LoVo (cell line): ENCODE measurements around the gene TENT5C.

Experiments used
- DNase-seq: peaks from one replicate; pipeline ENCODE4 v3.0.0-alpha.2; 2016; ENCODE audit warnings: low spot score

The TENT5C gene

DNA sequence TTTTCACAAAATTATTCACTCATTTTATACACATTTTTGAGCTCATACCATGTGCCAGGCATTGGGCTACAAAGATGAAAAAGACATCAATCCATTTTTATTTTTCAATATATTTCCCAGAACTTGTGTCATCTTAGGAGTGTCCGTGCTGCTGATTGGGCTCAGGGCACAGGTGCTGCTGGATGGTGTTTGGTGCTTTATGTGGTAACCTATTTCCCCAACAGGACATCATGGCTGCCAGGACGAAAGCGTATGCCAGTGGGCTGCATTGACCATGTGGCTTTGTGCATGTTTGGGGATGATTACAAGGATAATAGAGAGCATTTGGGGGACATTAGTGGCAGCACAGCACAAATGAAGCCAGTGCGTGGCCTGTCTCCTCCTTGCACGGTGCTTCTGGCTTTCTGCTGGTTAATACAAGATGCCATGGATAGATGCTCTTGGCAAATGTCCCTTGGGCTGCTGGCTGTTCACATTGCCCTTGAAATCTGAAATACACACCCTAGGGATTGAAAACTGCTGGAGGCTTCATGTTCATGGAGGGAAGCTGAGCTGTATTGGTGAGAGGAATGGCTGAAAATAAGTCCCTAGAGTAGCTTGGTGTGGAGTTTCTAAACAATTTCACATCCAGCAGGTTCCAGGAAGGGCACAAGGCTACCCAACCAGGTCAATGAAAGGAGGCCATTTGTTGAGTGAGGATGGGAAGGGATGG lies 52.3 kb downstream of the TENT5C start:
- DNase-seq = no peak

DNA sequence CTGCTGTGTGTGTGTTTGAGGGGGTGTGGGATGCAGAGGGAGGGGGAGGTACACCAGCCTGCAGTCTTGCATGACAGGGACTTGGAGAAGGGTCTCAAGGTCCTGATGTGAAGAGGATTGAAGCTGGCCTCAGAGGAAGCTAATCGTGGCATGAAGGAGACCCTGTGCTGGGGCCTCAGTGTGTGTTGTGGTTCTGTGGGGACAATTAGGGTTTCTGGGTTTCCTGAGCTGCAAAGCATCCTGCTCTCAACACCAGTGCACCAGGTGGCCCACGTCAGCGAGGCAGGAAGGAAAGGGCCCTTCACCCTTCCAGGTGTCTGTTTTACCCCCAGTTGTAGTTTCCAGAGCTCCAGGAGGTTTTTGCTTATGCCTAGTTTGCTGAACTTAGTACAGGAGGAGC lies 52.8 kb downstream of the TENT5C start:
- no peak for DNase-seq

DNA sequence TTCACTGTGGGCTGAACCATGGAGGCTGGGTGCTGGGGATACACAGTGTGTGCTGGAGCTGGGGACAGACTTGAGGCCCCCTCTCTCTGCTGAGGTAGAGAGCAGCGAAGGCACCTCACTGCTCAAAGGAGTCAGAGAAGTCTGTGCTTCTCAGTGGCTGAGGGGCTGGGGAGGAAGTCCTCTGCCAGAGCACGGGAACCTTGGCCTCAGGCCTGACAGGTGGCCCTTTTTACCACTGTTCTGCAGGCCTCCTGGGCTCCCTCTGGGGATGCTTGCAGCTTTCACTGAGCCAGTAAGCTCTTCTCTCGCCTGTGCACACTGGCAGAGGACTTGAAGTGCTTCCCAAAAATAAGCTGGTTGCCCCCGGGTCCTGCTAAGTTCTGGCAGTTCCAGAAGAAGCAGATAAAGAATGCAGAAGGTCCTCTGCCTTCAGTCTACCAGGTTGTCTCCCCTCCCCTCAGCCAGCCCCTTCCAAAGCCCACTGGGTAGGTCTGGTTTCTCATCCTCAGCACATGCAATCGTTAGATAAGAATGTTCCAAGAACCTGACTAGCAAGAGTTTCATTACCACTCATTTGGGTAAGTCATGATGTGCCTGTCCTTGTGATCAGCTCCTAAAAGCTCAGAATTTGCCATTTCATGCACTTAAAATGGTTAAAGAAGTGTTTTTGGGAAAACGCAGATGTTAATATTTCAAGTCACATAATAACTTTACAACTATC lies 53.9 kb downstream of the TENT5C start:
- DNase-seq = no peak

DNA sequence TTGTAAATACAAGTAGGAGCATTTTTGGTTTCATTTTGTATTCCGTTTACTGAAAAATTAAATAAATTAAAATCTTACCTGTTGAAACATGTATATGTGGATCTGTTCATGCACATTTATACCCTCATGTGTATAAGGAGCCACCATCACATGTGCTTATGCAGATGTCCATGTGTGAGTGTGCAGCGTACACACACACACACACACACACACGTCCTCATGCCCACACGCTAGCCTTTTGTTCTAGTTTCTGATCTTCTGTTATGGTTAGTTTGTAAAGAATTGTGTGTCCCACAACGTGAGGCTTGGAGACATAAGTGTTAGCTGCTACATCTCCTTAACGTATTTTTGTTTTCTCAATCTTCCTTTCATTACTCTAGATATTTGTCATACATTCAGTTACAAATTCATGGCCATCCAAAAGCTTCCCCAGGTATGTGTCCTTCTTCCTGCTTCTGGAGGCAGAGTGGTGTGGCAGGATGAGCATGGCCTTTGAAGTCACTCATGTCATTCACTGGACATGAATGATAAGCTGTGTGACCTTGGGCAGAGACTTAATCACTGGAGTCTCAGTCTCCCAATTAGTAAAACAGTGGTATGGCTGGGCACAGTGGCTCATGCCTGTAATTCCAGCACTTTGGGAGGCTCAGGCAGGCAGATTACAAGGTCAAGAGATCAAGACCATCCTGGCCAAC lies 54.6 kb downstream of the TENT5C start:
- no peak for DNase-seq

DNA sequence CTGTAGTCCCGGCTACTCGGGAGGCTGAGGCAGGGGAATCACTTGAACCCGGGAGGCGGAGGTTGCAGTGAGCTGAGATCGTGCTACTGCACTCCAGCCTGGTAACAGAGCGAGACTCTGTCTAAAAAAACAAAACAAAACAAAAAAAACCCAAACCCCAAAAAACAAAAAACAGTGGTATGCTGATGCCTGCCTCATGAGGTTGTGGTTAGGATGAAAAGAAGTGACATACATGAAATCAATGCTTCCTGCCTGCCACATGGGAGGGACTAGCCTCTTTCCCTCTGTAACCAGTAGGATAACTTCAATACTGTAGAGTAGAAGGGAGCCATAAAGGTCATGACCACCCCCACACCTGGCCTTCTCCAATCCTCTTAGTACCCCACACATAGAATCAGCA lies 55.2 kb downstream of the TENT5C start:
- no peak for DNase-seq

DNA sequence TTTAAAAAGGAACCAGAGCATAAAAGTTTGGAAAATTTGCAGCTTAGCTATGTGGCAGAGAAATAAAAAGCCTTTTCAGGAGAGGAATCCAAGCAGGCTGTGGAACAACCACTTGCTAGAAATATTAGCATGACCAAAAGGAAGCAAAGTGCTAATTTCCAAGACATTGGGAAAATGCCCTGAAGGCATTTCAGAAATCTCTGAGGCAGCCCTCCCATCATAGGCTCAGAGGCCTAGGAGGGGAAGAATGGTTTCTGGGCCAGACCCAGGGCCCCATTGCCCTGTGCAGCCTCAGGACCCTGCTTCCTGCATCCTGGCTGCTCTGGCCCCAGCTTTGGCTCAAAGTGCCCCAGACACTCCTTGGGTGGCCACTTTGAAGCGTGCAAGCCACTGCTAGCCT lies 56.8 kb downstream of the TENT5C start:
- no peak for DNase-seq

DNA sequence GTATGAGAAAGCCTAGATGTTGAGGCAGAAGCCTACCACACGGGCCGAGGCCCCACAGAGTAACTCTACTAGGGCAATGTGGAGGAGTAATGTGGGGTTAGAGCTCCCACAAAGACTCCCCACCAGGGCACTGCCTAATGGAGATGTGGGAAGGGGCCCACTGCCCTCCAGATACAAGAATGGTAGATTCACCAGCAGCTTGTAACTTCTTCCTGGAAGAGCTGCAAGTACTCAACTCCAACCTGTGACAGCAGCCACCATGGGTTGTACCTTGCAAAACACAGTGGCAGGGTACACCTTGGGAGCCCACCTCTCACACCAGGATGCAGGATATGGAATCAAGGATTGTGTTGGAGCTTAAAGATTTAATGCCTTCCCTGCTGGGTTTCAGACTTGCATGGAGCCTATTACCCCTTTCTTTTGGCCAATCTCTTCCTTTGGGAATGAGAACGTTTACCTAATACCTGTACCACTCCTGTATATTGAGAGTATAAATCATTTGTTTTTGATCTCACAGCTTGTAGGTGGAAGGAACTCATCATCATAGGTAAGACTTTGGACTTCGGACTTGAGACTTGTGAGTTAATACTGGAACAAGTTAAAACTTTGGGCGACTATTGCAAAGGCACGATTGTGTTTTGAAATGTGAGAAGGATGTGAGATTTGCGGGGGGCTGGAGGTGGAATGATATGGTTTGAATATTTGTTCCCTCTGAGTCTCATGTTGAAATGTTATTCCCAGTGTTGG lies 57.5 kb downstream of the TENT5C start:
- DNase-seq = no peak

DNA sequence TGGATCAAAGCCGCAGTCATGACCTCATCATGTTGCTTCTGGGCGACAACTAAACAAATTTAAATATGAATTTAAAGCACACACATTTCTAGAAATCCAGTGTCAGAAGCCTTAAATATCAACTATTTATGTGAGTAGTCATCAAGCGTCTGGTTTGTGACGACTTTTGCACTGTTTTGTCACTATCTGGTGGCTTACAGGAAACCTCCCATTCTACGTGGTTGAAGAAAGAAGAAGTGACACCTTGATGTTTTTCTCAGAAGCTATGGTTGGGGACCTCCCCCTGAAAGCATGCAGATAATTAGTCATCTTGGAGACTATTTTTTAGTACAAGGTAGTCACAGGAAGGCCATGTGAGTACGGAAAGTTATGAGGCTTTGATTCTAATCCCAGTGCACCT lies 58.5 kb downstream of the TENT5C start:
- no peak for DNase-seq

DNA sequence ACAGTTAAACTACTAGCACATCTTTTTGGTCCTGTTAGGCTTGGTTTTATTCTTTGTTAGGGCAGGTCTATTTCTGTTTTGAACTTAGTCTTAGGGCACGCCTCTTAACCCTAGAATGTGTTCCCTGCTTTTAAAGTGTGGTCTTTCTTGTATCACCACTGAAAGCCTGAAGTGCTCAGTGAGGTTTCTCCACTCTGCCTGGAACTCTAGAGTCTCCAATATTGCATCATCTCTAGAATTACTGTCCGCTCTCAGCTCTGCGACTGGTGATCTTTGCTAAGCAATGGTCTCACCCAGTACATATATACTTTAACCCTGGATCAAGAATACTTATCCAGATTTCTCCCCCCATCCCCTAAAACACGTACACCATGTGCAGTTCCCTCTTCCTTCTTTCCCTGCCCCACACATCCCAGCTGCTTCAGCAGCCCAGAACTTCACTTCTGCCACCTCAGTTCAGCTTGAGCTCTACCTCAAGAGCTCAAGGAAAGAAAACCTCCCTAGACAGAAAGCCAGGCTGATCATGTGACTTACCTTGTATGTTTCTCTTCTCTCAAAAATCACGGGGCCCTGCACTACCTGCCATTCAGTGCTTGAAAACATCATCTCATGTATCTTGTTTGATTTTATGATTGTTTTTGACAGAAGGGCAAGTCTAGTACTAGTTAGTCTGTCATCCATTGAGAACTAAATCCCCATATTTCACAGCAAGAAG lies 59.9 kb downstream of the TENT5C start:
- DNase-seq = no peak

DNA sequence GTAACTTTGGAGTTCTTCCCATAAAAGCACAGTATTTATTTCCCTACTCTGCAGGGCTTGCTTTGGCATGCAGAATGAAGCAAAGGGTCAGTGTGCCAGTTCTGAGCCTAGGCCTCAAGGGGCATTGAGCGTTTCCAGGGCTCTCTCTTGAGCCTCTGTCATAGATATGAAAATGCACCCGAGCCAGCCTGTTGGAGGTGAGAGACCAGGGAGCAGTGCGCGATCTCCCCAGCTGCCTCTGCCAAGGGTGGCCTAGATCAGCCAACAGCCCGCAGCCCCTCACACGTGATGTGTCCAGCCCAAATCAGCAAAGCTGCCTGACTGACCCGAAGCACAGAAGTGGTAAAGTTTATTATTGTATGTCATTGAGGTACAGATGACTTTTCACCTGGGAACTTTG lies 63.7 kb downstream of the TENT5C start:
- DNase-seq = no peak

DNA sequence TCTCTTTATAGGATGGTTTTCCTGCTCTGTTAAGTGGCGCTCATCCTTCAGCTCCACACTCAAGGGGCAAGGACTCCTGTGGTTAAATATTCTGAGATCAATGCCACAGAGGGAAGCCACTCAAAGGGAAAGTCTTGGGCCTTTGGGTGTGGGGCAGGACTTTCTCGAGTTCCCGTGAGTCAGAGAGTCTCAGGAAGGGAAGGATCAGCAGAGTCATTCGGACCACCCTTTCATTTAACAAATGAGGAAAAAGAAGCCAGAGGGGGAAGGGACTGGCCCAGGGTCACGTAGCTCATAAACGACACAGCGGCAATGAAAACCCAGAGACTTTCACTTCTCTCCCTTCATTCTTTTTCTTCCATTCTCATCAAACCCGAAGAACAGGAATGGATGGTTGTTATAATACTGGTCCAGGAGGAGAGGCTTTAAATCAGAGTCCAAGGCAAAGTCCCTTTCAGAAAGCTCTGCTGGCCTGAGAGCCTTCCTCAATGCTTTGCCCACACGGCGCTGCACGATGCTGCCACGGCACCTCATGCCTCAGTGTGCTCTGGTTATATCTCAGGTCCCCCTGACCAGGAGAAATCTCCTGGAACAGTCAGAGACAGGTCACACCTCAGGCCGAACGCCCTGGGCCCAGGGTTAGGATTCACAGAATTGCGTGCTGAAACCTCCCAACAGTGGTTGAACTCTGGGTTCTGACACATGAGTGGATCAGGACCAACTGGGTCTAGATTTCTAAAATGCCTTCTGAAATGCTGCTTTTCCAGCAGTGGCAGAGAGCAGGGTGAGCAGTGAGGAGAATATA lies 65.3 kb downstream of the TENT5C start:
- DNase-seq = no peak

DNA sequence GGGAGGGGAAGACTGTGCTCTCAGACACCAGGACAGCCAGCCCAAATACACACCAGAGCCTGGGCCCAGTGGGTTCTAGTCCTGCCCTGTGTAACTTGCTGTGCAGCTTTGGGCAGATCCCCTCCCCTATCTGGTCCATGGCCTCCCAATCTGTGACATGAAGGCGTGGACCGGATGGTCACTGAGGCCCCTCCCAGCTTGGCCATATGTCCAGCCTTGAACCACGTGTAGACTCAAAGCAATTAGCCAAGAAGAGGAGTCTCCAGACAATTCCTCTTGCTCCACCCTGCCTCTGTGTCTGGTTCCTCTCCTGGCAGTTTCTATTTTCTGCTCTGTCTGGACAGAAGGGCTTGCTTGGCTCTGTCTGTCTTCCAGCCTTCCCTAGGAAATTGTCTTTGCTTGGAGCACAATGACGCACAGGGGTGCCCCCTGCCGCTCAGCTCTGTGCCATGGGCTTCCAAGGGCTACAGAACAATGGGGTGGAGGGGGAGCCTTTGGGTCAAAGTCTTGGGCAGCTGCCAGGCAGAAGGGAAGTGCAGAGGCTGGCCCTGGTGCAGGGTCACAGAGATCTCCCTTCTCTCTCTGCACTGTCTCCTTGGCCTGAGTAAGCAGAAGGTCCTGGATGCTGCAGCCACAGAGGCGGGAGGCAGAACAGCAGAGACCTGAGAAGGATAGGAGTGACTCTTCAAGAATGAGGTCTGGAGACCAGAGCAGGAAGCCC lies 66.1 kb downstream of the TENT5C start:
- no peak for DNase-seq

DNA sequence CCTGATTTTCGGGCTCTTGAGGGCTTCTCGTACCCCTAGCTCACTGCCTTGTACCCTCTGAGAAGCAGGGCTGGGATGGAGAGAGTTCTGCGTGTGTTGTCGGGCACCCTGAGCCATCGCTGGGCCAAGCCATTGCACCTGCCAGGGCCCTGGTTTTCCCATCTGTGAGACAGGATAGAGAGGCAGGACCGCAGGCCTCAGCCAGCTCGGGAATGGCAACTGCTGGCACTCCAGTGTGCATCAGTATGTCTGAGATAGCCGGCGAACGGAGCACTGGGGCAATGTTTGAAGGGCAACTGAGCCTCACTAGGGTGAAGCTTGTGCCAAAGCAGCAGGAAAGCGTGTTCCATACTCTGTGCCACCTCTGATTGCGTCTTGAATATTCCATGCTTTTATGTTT lies 66.9 kb downstream of the TENT5C start:
- no peak for DNase-seq

DNA sequence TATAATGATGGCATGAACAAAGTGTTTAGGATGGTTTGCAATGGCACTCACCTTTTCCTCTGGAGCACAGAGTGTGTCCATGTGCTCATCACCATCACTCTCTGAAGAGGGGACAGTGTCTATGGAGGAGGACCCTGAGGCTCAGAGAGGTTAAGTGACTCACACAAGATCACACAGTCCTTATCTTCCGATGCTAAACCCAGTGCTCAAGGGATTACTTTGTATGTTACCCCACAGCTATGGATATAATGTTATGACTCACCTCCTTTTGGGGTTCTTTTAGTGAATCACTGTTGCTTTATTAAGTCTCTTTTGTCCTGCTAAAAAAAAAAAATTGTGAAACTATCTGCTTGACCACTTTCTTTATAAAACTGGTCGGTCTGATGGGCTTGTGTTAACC lies 67.6 kb downstream of the TENT5C start:
- DNase-seq = no peak

DNA sequence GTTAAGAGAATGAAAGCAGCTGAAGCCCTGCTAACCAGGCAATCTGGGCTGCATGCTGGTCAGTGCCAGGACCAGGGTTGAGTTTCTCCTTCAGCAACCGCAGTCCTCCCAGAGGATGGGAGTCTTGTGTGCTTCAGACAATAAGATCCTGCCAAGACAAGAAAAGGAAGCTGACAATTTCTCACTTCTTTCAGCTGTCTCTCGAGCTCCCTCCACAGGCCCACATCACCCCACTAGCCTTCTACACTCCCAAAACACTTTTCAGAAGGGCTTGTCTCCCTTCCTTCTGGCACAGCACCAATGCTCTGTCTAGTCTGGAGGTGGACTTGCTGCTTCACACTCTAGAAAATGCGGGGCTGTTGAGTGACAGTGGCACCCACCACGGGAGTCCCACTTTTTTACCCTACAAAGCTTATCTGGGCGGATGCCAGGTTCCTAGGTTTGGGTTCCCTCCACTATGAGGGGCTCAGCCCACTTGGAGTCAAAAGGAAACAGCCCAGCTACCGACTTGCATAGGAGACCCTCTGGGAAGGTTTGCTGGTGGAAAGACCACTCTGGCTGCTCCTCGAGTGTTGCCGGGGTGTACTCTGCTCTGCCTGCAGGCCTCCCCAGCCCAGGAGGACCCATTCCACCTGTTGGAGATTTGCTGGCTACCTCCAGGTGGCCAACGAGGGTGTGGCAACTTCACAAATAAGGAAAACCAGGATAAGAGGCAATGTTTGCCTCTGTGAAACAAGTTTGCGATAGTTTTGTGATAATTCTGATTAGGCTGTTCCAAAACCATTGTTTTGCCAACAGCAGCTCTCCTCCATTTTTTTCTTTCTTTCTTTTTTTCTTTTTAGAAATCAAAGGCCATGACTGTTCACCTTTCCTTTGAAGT lies 68.9 kb downstream of the TENT5C start:
- DNase-seq = no peak

DNA sequence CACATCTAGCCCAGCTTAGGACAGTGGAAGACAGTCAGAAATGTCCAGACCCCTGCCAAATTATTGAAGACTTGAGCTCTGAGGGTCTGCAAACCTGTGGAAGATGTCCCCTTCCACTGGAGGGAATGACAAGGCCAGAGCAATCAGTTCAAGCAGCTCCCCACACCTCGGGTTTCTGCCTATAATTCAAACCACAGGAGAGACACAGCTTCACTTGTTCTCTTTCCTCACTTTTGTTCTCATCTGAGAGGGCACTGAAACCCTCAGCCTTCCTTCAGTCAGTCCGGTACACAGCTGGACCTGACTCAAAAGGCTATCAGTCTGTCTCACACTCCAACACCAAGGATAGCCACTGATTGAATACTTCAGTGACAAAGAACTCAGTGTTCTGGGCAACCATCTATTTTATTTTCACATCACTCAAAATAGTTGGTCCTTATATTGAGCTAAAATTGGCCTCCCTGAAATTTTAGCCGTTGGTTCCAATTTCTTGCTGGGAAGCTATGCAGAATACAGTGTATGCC lies 70.1 kb downstream of the TENT5C start:
- DNase-seq = no peak

DNA sequence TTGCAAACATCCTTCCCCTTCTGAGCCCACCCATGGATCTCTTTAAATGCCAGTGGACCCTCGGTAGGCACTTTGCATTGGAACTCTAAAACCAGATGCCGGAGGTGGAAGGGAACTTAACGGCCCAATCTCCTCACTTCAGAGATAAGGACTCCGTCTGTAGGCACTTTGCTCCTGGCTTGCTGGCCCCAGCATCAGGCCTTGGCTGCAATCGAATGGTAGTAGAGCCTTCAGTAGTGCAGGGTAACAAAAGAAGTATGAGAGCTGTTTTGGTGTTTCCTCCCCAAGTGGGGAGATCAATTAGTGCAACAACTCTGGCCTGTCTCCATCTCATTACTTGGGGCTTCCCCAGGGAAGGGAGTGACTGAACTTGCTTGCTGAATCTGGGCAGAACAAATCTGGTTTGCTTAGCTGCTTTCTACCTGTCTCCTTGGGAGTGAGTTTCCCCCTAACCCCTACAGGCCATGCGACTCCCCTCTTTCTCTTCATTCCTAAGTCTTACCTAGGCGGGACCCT lies 70.8 kb downstream of the TENT5C start:
- DNase-seq = no peak
